Heart right ventricle (tissue), 16 donors: ENCODE measurements around the gene DDX43. TPM values are rescaled to one million over a fixed set of nuclear protein-coding genes. Genes with fewer than 3 reads are reported as not detected.
A peak's percentile ranks its signal among the peaks of the same experiment; 100 is the strongest.
"Not testable (repeated sequence)": the region's sequence is repeated elsewhere in the genome, so short reads cannot be mapped to it uniquely, and the experiment has no call there.

Source experiments
- ATAC-seq, 8 donors: fragments of 200-7000 bp; cut with Tn5 transposase; one replicate each; pipeline ENCODE4 v1.9.1; 2020; ENCODE audit warnings: mild to moderate bottlenecking in 8 of 8, moderate library complexity in 8 of 8, moderate number of reproducible peaks in 1 of 8
- DNase-seq, 2 donors: peaks; one replicate each; pipeline ENCODE4 v3.0.0-alpha.2; 2020
- H3K27ac ChIP-seq, 10 donors: fragments of 200-600 bp; sonication (generic) in 2 of 10; one replicate each; pipeline versions ENCODE4 v1.5.0 to v1.8.0; 2020 to 2022; ENCODE audit warnings: mild to moderate bottlenecking in 3 of 10
- H3K27me3 ChIP-seq, 7 donors: fragments of 200-600 bp; one replicate each; pipeline ENCODE4 v1.8.0; 2021 to 2022; ENCODE audit warnings: mild to moderate bottlenecking in 2 of 7
- H3K36me3 ChIP-seq, 9 donors: fragments of 200-600 bp; sonication (generic) in 1 of 9; one replicate each; pipeline versions ENCODE4 v1.5.0 to v1.8.0; 2020 to 2022; ENCODE audit warnings: mild to moderate bottlenecking in 2 of 9
- H3K4me1 ChIP-seq, 9 donors: fragments of 200-600 bp; sonication (generic) in 1 of 9; one replicate each; pipeline versions ENCODE4 v1.5.0 to v1.8.0; 2020 to 2022; ENCODE audit warnings: mild to moderate bottlenecking in 4 of 9
- H3K4me3 ChIP-seq, 10 donors: fragments of 200-600 bp; sonication (generic) in 2 of 10; one replicate each; pipeline versions ENCODE4 v1.5.0 to v1.8.0; 2020 to 2022; ENCODE audit warnings: mild to moderate bottlenecking in 7 of 10, moderate library complexity in 2 of 10
- H3K9me3 ChIP-seq, 11 donors: fragments of 200-600 bp in 10 of 11; sonication (generic) in 2 of 11; one replicate each; pipeline versions ENCODE4 v1.5.0 to v1.8.0; 2013 to 2022; ENCODE audit warnings: mild to moderate bottlenecking in 2 of 11, control low read depth in 1 of 11, moderate library complexity in 1 of 11
- CTCF ChIP-seq, 9 donors: fragments of 200-600 bp; sonication (generic) in 2 of 9; IDR thresholded peaks; one replicate each; pipeline versions ENCODE4 v1.5.0 to v1.8.0; 2021 to 2022; ENCODE audit warnings: antibody characterized with exemption in 9 of 9, mild to moderate bottlenecking in 5 of 9, moderate library complexity in 1 of 9
- WGBS, 2 donors: extraction: QIAGEN DNeasy Blood & Tissue Kit; methylation state at CpG; one replicate each; pipeline ENCODE4 v1.1.7; 2013; ENCODE audit warnings: inconsistent platforms in 1 of 2; 5-methylcytosine and 5-hydroxymethylcytosine counted together
- intact Hi-C, 10 donors: fragments of 100-400 bp; cut with DNase I; formaldehyde crosslinking; loops; one replicate each; pipeline versions ENCODE4 v1.11.1 to v1.14.2; 2022
- polyA plus RNA-seq, 2 donors: library from polyadenylated mRNA; stranded (reverse); fragments of 200-250 nt; gene quantifications; one replicate each; pipeline ENCODE4 v1.2.3, GENCODE V29; 2013
- total RNA-seq, 10 donors: library from RNA; stranded (reverse); fragmentation: NEBNext Ultra II Directional in 3 of 10; extraction: Animal tissue kit (Norgen Biotek cat#: 25700) in 3 of 10; gene quantifications; one replicate each; pipeline versions ENCODE4 v1.2.1 to v1.2.4, GENCODE V29; 2021 to 2023
- donor health status: Arrhythmogenic right ventricular cardiomyopathy.
- donor health status: ischemic (EF 13 %, LVEDD 7.1; RV severe dilation, severe dysfunction).
- donor health status: healthy with polysubstance abuse.
- donor health status: DM: no; HTN: yes; CAD: no.
- donor health status: DM: no; HTN: no; CAD: no.
- donor health status: ischemic (EF 25% LVEDD 6.9; RV normal size, moderate dysfunction).
- donor health status: ischemic (EF 25% LVEDD 5.7; RV mildly dilated, moderate dysfunction).
- donor health status: healthy.
- donor health status: DM: yes; HTN: yes; CAD: no.
- donor health status: Ischemic cardiomyopathy.
- donor health status: ischemic (EF 35%, LVEDD 5.7; RV mildly dilated, moderate dysfunction).
- donor health status: nonischemic (EF 11% LVEDD 7.7; RV severe dilation, severe dysfunction).
- donor health status: DM: yes; HTN: yes; CAD: no.
- donor health status: PGD.
- donor health status: ischemic (EF 29% LVEDD 5.4; RV normal size, mild dysfunction).
- donor health status: nonischemic (EF 23%, LVEDD 6.1; RV moderate dilation, normal function).

Gene DDX43
- total and polyA plus RNA-seq, 12 donors = 0.09 to 0.78 (median 0.26) TPM; not detected in 1

GRCh38 chr6:73451223-73452106, 56.8 kb downstream of the DDX43 start:
- H3K4me1 ChIP-seq = peaks cover 0 to 60% (median 14%) of the 10 kb centered on the region in 9 donors
- 2% methylated on average over 79 of the region's 79 CpGs for WGBS, 2 donors
- H3K27ac ChIP-seq = peak overlapping the region; percentile 23 to 94 (median 86)
- DNase-seq = peak; percentile 35 to 46
- ATAC-seq = peak; percentile 64 to 78 (median 71)
- H3K27me3 ChIP-seq = peaks cover 0 to 12% (median 0%) of the 10 kb centered on the region in 7 donors
- H3K36me3 ChIP-seq = peaks cover 0 to 20% (median 0%) of the 10 kb centered on the region in 9 donors
- TF ChIP-seq CTCF (IDR thresholded peaks at IDR 0.05) = peak in 1 of 9 donors; percentile 5
- H3K4me3 ChIP-seq = peak overlapping the region; percentile 63 to 90 (median 76)
- intact Hi-C loops = loop anchor here in 1 of 10 donors (10.0 kb wide), 1 partner anchor 63 kb away; no protein-coding TSS in a partner anchor
- H3K9me3 ChIP-seq = no peaks in the 10 kb centered on the region

- Histone ChIP-seq H3K27ac (peak within 1 kb of the TSS; percentile 23 to 94 (median 86)), H3K4me3 (peak within 1 kb of the TSS; percentile 63 to 90 (median 76)), H3K27me3 (peaks cover 0 to 12% (median 0%) of the 10 kb centered on the region in 7 donors), H3K4me1 (peaks cover 0 to 62% (median 14%) of the 10 kb centered on the region in 9 donors), H3K9me3 (no peaks in the 10 kb centered on the region), H3K36me3 (peaks cover 0 to 17% (median 0%) of the 10 kb centered on the region in 9 donors)
- TF ChIP-seq CTCF (IDR thresholded peaks at IDR 0.05) = no peak
- intact Hi-C loops = loop anchor here in 1 of 10 donors (10.0 kb wide), 1 partner anchor 63 kb away; no protein-coding TSS in a partner anchor
- ATAC-seq (peak; percentile 88 to 95 (median 92)), DNase-seq (peak; percentile 78 to 80)
- WGBS, 2 donors = 7 to 8% methylated on average over 23 of the region's 23 CpGs
These were observed 57.5 kb downstream of the DDX43 start, which contains the start of gene CGAS for GRCh38 chr6:73452107-73452461. CGAS (minus strand) TSS chr6:73452297; CDS start chr6:73452181, 116 bp downstream.

- no peak for ATAC-seq
These were observed 61.4 kb downstream of the DDX43 start for GRCh38 chr6:73455865-73456629.

GRCh38 chr6:73459474-73459873, 64.8 kb downstream of the DDX43 start:
- not testable (repeated sequence) for H3K36me3 ChIP-seq, DNase-seq, ATAC-seq, H3K4me3 ChIP-seq, H3K9me3 ChIP-seq, H3K27ac ChIP-seq, H3K27me3 ChIP-seq
- peaks cover 0 to 58% (median 21%) of the 10 kb centered on the region in 9 donors for H3K4me1 ChIP-seq
- intact Hi-C loops = loop anchor here in 1 of 10 donors (10.0 kb wide), 1 partner anchor 55 kb away; no protein-coding TSS in a partner anchor
- 81 to 85% methylated on average over 7 of the region's 7 CpGs for WGBS, 2 donors

More at GRCh38 chr6:73455865-73456629, 61.4 kb downstream of the DDX43 start:
- intact Hi-C loops = loop anchor here in 1 of 10 donors (10.0 kb wide), 1 partner anchor 59 kb away; no protein-coding TSS in a partner anchor
- no peak for DNase-seq
- Histone ChIP-seq H3K36me3 (no peaks in the 10 kb centered on the region), H3K27ac (peak overlapping the region in 1 of 10 donors; percentile 41), H3K4me1 (peaks cover 0 to 57% (median 10%) of the 10 kb centered on the region in 9 donors), H3K27me3 (peaks cover 0 to 12% (median 0%) of the 10 kb centered on the region in 7 donors), H3K9me3 (no peaks in the 10 kb centered on the region), H3K4me3 (no peak overlapping the region)
- 72 to 73% methylated on average over 3 of the region's 3 CpGs for WGBS, 2 donors
- no peak for TF ChIP-seq CTCF (IDR thresholded peaks at IDR 0.05)
